HG02763 (cell line): ENCODE measurements around the gene DNAJB12.
"Not testable (repeated sequence)": the region's sequence is repeated elsewhere in the genome, so short reads cannot be mapped to it uniquely, and the experiment has no call there.

Experiments used
- ATAC-seq: cut with Tn5 transposase; IDR thresholded peaks from one replicate; pipeline ENCODE4 v1.9.1; 2021; ENCODE audit warnings: mild to moderate bottlenecking, moderate library complexity; ENCODE audit not compliant: unreplicated experiment

Gene DNAJB12

GRCh38 chr10:72353965-72354355 lies 759 bp downstream of the DNAJB12 start:
- ATAC-seq = peak; percentile 12

- no peak for ATAC-seq
Measured at GRCh38 chr10:72353028-72353964, 1.4 kb downstream of the DNAJB12 start.

- ATAC-seq = no peak
Measured at GRCh38 chr10:72351479-72351878, 3.2 kb downstream of the DNAJB12 start.

- no peak for ATAC-seq
Measured at GRCh38 chr10:72349438-72349837, 5.3 kb downstream of the DNAJB12 start.

GRCh38 chr10:72348282-72348681 lies 6.4 kb downstream of the DNAJB12 start:
- ATAC-seq = no peak

GRCh38 chr10:72346117-72346516 lies 8.6 kb downstream of the DNAJB12 start:
- ATAC-seq = not testable (repeated sequence)

GRCh38 chr10:72344932-72345331 lies 9.8 kb downstream of the DNAJB12 start:
- ATAC-seq = no peak

GRCh38 chr10:72342911-72343310 lies 11.8 kb downstream of the DNAJB12 start:
- no peak for ATAC-seq

- no peak for ATAC-seq
Measured at GRCh38 chr10:72340510-72341261, 14.0 kb downstream of the DNAJB12 start.

GRCh38 chr10:72338180-72338579 lies 16.5 kb downstream of the DNAJB12 start:
- ATAC-seq = no peak

- ATAC-seq = no peak
Measured at GRCh38 chr10:72337722-72338121, 17.0 kb downstream of the DNAJB12 start.

- ATAC-seq = no peak
Measured at GRCh38 chr10:72337039-72337629, 17.6 kb downstream of the DNAJB12 start.

- ATAC-seq = no peak
Measured at GRCh38 chr10:72336259-72337038, 18.3 kb downstream of the DNAJB12 start.

GRCh38 chr10:72335394-72336258 lies 19.1 kb downstream of the DNAJB12 start:
- ATAC-seq = peak; percentile 31

- ATAC-seq = peak; percentile 48
Measured at GRCh38 chr10:72334825-72335393, 19.8 kb downstream of the DNAJB12 start.

GRCh38 chr10:72334196-72334824 lies 20.4 kb downstream of the DNAJB12 start:
- ATAC-seq = no peak

GRCh38 chr10:72333112-72334015 lies 21.4 kb downstream of the DNAJB12 start:
- ATAC-seq = no peak
